Activated T-cell treated with anti-CD3 and anti-CD28 coated beads for 24 hours (primary cell): ENCODE results near the gene ANKK1.

Source experiments
- DNase-seq: peaks from one replicate; pipeline ENCODE4 v3.0.0-alpha.2; 2020; ENCODE audit warnings: low read depth

The ANKK1 gene

DNA sequence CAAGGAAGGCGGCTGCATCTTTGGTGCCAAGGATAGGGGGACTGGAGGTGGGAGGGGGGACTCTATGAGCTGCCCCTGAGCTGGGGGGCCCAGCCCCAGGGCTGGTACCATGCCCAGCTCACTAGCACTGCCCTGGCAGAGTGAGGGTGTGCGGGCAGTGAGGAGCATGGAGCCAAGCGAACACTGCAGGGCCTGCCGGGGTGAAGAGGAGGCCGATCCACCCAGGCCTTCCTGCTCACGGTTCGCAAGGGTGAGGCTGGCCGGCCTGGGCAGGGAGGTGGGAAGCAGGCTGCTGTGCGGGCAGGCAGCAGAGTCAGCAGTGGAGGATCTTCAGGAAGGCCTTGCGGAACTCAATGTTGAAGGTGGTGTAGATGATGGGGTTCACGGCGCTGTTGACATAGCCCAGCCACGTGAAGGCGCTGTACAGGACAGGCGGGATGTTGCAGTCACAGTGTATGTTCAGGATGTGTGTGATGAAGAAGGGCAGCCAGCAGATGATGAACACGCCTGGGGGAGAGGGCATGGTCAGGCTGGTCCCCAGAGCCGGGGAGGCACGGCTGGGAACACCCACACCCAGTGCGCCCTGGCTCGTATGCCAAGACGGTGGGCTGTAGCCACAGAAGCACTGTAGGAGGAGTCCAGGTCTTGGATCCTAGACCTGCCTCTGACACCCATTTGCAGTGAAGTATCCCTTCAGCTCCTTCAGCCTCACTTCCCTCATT, 23.0 kb downstream of the ANKK1 start:
- DNase-seq, result no peak

DNA sequence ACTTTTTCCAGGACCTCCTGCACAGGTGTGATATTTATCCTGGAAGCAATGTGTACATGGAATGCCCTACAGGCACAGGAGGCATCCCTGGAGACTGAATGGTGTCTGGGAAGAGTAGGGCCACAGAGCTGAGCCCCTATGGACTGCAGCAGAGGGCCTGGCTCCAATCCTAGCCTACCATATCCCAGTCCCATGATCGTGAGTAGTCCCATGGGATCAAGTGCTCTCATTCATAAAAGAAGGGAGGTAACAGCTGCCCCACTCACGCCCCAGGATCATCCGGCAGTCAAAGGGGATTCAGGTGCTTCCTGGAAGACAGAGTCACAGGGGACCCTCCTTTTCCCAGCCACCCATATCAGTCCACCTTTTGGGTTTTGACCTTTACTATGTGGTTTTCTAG, 24.0 kb downstream of the ANKK1 start:
- no peak for DNase-seq

DNA sequence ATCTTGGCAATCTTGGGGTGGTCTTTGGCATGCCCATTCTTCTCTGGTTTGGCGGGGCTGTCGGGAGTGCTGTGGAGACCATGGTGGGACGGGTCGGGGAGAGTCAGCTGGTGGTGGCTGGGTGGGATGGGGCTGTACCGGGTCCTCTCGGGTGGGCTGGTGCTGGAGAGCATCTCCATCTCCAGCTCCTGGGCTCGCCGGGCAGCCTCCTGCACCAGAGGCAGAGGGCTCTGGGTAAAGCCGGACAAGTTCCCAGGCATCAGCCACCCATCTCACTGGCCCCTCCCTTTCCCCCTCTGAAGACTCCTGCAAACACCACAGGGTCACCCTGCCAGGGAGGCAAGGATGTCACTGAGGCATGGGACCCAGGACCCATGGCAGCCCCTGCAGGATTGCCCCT, 25.1 kb downstream of the ANKK1 start:
- DNase-seq, result no peak

DNA sequence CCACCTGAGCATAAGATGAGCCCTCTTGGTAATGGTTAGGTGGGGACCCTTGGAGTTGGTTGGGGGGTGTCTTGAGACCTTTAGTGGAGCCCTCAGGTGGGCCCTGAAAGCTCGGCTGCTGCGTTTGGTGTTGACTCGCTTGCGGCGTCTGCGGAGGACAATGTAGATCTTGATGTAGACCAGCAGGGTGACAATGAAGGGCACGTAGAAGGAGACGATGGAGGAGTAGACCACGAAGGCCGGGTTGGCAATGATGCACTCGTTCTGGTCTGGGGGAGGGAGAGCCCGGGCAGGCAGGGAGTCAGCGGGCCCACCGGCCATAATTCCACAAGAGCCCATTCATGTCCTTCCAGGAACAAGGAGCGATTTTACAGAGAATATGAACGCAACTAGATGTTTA, 27.8 kb downstream of the ANKK1 start:
- no peak for DNase-seq

DNA sequence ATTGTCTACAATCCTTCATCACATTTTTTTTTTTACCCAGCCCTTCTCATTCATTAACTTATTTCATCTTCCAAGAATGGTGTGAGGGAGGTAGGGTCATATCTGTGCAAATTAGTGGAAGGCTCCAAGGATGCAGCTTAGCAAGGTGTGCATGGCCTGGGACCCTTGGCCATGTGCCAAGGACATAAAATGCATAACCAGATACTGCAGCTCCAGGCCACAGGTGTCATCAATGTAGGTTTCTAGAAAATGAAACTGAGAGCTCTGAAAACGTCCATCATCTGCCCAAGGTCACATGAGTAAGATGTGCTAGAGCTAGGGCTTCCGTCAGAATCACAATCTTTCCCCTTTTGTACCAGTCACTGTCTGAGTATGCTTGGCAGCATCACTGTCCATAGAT, 29.8 kb downstream of the ANKK1 start:
- DNase-seq, result no peak

DNA sequence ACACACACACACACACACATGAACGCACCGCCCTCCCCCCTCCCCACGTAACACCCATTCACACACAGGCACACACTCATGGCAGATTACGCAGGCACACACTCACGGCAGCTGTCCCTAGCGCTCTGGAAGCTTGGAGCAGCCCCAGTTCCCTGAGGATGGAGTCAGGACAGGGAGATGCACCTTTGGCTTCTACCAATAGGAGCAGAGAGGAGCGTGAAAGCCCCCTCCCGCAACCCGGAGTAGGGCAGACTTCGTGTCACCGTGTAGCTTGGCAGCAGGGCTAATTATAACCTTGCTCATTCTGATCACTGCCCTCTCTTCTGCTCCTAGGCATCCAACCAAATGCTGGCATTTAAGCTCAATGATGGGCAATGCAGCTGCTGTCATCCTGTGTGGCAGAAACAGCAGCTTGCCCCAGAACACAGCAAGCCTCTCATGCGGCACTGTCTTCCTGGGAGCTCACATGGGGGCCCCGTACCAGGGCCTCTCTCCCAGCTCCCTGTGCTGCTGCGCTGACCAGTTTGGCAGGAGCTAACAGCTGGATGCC, 31.9 kb downstream of the ANKK1 start:
- DNase-seq, result no peak

DNA sequence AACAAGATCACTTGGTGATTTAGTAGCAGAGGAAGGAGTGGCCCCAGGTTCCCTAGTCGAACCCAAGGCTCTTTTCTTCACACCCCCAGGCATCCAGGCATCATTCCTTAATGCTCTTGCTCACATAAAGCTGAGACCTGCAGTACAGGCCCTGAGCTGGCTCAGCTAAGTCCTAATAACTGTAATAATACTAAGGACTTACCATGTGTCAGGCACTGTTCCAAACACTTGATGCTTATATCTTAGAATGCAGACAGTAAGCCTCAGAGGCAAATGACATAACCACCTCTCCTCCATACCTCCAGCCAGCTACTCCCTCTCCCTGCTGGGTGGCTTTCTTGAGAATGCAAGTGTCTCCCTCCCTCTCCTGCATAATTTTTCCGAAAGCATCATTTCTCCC, 33.2 kb downstream of the ANKK1 start:
- DNase-seq, result no peak

DNA sequence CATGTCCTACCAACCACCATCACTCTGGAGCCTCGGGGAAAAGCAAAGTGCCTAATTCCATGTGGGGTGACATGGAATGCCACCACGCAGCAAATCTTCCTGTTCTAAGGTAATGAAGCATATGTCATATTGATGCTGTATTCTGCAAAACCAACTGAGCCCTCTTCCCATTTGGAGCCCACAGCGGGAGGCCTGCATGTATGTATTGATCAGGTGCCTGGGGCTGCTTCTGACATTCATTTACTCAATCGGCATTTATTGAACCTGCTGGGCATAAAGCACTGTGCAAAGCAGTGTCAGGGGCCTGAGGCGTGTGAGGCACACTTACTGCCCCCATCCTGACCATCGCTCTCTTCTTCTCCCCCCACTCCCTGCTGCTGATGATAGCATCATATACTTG, 39.1 kb downstream of the ANKK1 start:
- DNase-seq, result no peak

DNA sequence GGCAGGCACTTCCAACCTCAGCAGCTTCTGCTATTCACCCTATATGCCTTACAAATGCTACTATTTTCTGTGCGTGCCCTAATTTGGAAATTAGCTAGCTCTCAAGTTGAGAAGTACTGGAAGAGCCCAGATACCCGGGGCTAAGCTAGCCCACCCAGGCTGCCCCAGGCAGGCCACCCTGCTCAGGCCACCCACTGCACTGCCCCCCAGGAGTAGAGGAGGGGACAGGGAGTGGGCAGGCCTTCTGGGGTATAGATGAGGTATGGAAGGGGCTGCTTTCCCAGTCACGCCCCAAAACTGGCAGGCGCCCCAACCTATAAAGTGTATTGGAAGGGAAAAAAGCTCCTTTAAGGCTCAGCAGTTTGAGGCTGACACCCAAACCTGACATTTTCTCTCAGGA, 44.2 kb downstream of the ANKK1 start:
- no peak for DNase-seq

DNA sequence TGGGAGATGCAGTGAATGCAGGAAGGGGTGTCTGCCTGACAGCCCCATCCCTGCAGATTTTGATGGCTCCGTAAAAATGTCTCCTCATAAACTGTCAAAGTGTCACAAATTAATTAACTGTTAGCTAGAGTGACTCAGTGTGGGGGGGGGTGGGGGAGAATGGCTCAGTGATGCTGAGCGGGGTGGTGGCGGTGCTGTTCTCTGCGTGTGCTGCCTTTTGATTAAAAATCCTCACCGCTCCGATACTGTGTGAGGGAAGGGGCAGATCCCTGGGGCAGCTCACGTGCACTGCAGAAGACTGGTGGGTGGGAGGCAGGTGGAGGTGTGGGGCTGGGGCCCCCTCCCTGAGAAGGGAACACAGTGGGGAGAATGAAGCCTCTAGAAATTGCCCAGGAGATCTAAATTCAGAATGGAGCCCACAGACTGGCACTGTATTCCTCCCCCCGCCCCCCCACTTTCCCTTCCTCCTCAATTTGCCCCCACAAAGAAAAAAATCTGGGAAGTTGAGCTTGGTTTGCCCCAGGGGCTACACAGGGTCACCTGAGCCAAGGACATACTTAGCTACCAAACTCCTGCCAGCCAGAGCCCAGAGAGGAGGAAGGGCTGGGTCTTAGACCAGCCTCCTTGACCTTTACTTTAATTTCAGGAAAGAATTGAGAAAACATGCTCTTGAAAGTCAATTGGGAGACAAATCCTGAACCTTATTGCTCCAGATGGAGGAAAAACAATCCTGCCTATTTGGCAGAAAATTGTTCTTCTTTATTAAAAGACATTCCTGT, 47.8 kb downstream of the ANKK1 start:
- no peak for DNase-seq

DNA sequence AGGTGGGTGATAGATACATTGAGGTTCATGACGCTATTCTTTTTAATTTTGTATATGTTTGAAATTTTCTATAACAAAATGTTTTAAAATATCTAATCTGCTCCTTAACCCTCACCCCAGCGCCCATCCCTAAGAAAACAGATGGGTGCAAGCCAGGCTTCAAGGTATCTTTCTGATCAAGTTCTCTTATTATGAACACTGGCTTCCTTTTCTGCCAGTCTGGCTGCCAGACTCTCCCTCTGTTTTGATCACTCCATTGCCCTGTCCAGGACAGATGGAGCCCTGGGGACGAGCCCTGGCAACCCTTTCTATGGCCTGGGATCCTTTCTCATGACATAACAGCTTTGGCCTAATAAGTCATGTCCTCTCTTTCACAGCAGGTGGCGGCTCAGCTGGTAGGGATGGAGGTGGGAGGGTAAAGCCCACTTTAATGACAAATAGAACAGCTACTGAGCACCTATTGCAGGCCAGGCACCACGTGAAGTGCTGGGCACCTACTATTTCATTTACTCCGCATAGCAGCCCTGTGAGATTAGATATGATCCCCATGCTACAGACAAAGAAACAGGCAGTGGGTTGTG, 49.2 kb downstream of the ANKK1 start:
- DNase-seq, result no peak

DNA sequence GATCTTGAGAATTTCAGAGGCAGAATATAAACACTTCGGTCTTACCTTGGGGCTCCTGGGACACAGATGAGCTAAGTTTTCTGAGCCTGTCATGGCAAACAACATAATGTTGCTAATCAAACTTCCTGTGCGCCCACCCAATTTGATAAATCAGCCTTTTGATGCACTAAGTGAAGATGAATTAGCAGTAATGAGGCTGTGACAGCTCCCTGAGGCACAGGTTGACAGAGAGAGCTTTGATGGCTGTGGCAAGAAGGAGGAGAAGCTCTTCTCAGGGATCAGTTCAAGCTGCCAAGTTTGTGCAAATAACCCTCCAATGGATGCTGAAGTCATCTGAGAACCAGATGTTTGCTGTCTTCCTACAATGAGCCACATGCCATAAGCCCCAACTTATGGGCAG, 53.2 kb downstream of the ANKK1 start:
- DNase-seq, result no peak

DNA sequence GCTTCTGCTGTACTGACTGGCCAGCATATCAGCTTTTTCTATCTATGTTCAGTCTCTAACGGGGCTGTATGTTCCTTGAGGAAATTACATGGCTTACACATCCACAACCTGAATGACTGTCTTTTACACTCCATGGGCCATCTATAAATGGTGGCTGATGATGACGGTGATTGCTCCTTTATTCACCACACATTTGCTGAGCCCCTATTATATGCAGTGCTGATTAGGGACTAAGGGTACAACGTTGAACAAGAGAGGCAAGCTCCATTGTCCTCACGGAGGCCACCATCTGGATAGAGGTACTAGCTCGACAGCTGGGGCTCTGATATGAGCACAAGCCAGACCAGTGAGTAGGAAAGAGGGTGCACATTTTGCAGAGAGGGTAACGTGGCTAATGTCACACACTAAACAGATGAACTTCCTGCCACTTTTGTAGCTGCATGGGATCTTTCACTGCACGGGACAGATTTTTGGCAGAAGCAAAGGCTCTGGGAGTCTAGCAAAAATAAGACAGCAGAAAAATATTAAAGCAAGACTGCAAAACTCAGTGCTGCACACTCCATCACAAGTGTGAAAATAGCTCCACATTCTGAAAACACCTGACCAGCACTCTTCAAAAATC, 57.0 kb downstream of the ANKK1 start:
- DNase-seq, result no peak

DNA sequence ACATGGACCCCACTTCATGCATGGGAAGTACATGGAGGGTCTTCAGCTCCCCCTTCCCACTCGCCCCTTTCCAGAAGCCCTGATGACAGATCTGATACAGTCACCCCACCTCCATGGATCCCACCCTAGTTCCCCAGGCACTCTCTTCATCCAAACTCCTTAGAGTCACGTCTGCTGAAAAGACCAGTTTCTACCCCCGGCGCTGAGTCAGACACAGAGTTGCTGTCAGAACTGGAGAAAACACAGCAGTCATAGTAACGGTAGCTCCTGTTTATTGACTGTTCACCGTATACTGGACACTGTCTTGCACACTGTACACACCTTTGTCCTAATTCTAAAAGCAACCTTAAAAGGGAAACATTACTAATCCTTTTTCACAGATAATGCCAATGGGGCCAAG, 58.5 kb downstream of the ANKK1 start:
- no peak for DNase-seq

DNA sequence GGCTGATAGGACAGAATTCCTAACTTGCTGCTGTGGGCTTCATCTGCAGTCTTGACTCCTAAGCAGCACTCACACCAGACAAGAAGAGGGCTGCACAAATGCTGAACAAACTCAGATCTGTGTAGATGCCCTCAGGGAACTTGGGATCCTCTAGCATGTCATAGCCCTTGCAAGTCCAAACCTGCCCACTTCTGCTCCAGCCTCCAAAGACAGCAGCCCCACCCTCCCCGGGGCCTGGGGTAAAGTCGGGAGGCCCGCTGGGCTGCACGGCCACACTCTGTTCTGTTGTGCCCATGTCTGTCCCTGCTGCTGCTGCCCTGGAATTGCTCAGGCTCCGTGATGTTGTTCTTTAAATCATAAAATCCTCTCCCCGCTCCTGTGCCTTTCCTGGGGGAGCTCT, 59.4 kb downstream of the ANKK1 start:
- no peak for DNase-seq

DNA sequence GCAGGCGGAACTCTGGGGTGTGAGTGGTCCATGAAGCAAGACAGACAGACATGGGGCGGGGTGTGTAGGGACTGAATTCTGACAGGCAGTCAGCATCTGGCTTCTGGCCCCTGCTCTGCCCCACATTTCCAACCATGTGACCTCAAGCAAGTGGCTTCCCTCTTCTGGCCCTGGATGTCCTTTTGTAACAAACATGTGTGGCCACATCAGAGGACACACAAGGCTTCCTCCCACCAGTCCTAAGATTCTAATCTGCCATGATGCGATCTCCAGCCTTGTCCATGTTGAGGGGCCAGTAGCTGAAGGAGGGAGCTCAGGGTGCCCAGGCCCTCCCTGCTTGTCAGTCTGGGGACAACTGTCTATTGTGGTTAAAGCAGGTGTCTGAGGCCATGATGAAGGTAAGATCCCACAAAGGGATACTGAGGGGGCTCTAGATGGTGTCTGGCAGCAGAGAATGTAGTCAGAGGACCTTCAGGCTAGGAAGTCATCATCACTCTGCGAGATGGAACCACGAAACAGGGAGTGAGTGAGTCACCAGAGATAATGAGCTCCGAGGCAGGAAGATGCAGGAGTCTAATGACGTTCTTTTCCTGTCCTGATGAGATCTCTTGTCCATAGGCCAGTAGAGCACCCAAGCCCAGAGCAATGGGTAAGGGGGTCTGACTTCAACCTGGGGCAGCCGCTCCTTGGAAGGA, 60.2 kb downstream of the ANKK1 start:
- no peak for DNase-seq

DNA sequence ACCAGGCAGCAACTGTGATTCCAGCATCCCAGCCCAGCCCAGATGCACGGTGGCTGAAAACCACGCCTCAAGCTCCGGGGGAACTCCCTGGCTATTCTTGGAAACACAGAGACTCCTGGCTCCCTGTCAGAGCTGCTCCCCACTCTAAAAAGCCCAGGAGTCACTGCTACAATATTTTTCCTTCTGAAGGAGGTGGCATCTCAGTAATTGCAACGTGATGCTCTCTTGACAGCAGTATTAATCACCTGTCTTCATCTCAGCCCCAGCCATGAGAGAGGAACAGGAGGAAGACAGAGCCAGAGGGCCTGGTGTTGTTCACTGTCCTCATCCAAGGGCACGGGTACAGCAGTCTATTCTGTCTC, 60.7 kb downstream of the ANKK1 start:
- no peak for DNase-seq

DNA sequence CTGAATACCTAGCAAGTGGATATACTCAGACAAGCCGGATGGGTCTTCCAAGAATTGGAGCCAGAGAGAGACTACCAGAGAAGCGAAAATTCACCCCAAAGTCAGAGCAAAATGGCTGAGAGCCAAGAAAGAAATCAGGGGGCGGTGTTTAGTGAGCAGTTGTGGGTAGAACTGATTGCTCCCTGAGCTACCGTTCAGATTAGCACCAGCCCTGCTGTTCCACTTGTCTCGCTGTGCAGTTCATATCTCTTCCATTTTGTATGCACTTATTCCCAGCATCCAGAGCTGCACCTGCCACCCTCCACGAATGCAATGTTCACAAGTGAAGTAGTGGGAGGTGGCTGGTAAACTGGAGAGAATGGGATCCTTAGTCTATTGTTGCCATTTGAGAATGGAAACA, 62.2 kb downstream of the ANKK1 start:
- no peak for DNase-seq
